Heart right ventricle (tissue), 16 donors: ENCODE data around the gene FRZB. TPM values are rescaled to one million over a fixed set of nuclear protein-coding genes. Genes with fewer than 3 reads are reported as not detected.

Experiments
- ATAC-seq, 8 donors: fragments of 200-7000 bp; cut with Tn5 transposase; one replicate each; pipeline ENCODE4 v1.9.1; 2020; ENCODE audit warnings: mild to moderate bottlenecking in 8 of 8, moderate library complexity in 8 of 8, moderate number of reproducible peaks in 1 of 8
- DNase-seq, 2 donors: peaks; one replicate each; pipeline ENCODE4 v3.0.0-alpha.2; 2020
- H3K27ac ChIP-seq, 10 donors: fragments of 200-600 bp; sonication (generic) in 2 of 10; one replicate each; pipeline versions ENCODE4 v1.5.0 to v1.8.0; 2020 to 2022; ENCODE audit warnings: mild to moderate bottlenecking in 3 of 10
- H3K27me3 ChIP-seq, 7 donors: fragments of 200-600 bp; one replicate each; pipeline ENCODE4 v1.8.0; 2021 to 2022; ENCODE audit warnings: mild to moderate bottlenecking in 2 of 7
- H3K36me3 ChIP-seq, 9 donors: fragments of 200-600 bp; sonication (generic) in 1 of 9; one replicate each; pipeline versions ENCODE4 v1.5.0 to v1.8.0; 2020 to 2022; ENCODE audit warnings: mild to moderate bottlenecking in 2 of 9
- H3K4me1 ChIP-seq, 9 donors: fragments of 200-600 bp; sonication (generic) in 1 of 9; one replicate each; pipeline versions ENCODE4 v1.5.0 to v1.8.0; 2020 to 2022; ENCODE audit warnings: mild to moderate bottlenecking in 4 of 9
- H3K4me3 ChIP-seq, 10 donors: fragments of 200-600 bp; sonication (generic) in 2 of 10; one replicate each; pipeline versions ENCODE4 v1.5.0 to v1.8.0; 2020 to 2022; ENCODE audit warnings: mild to moderate bottlenecking in 7 of 10, moderate library complexity in 2 of 10
- H3K9me3 ChIP-seq, 11 donors: fragments of 200-600 bp in 10 of 11; sonication (generic) in 2 of 11; one replicate each; pipeline versions ENCODE4 v1.5.0 to v1.8.0; 2013 to 2022; ENCODE audit warnings: mild to moderate bottlenecking in 2 of 11, control low read depth in 1 of 11, moderate library complexity in 1 of 11
- CTCF ChIP-seq, 9 donors: fragments of 200-600 bp; sonication (generic) in 2 of 9; IDR thresholded peaks; one replicate each; pipeline versions ENCODE4 v1.5.0 to v1.8.0; 2021 to 2022; ENCODE audit warnings: antibody characterized with exemption in 9 of 9, mild to moderate bottlenecking in 5 of 9, moderate library complexity in 1 of 9
- WGBS, 2 donors: extraction: QIAGEN DNeasy Blood & Tissue Kit; methylation state at CpG; one replicate each; pipeline ENCODE4 v1.1.7; 2013; ENCODE audit warnings: inconsistent platforms in 1 of 2; 5-methylcytosine and 5-hydroxymethylcytosine counted together
- intact Hi-C, 10 donors: fragments of 100-400 bp; cut with DNase I; formaldehyde crosslinking; loops; one replicate each; pipeline versions ENCODE4 v1.11.1 to v1.14.2; 2022
- polyA plus RNA-seq, 2 donors: library from polyadenylated mRNA; stranded (reverse); fragments of 200-250 nt; gene quantifications; one replicate each; pipeline ENCODE4 v1.2.3, GENCODE V29; 2013
- total RNA-seq, 10 donors: library from RNA; stranded (reverse); fragmentation: NEBNext Ultra II Directional in 3 of 10; extraction: Animal tissue kit (Norgen Biotek cat#: 25700) in 3 of 10; gene quantifications; one replicate each; pipeline versions ENCODE4 v1.2.1 to v1.2.4, GENCODE V29; 2021 to 2023
- donor health status: Arrhythmogenic right ventricular cardiomyopathy.
- donor health status: ischemic (EF 13 %, LVEDD 7.1; RV severe dilation, severe dysfunction).
- donor health status: healthy with polysubstance abuse.
- donor health status: DM: no; HTN: yes; CAD: no.
- donor health status: DM: no; HTN: no; CAD: no.
- donor health status: ischemic (EF 25% LVEDD 6.9; RV normal size, moderate dysfunction).
- donor health status: ischemic (EF 25% LVEDD 5.7; RV mildly dilated, moderate dysfunction).
- donor health status: healthy.
- donor health status: DM: yes; HTN: yes; CAD: no.
- donor health status: Ischemic cardiomyopathy.
- donor health status: ischemic (EF 35%, LVEDD 5.7; RV mildly dilated, moderate dysfunction).
- donor health status: nonischemic (EF 11% LVEDD 7.7; RV severe dilation, severe dysfunction).
- donor health status: DM: yes; HTN: yes; CAD: no.
- donor health status: PGD.
- donor health status: ischemic (EF 29% LVEDD 5.4; RV normal size, mild dysfunction).
- donor health status: nonischemic (EF 23%, LVEDD 6.1; RV moderate dilation, normal function).

FRZB gene
- total and polyA plus RNA-seq, 12 donors, result 0.85 to 5.7 (median 2.2) TPM

DNA sequence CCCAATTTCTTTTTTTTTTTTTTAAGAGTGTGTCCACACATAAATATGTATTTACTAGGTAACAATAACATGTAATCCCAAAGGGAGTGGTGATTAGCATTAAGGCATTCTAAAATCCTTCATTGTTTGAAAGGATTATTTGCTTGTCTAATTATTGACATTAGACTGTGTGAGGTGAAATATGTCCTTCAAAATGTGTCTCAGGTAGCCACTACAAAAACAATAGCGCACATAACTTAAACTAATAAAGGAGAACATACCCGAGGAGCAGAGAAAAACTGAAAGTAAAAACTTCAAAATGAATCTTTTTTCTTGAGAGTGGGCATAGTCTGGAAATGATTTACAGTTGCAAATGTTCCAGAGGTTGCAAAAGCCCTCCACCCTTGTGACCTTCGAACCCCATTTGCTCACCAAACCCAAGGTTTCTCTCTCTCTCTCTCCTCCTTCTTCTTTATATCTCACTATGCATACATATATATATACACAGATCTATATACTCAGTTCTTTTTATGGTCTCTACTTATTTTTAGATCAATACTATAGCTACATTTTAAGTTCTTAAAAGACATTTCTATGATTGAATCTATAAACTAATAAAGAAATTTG, 24.4 kb upstream of the FRZB start:
- ATAC-seq, result no peak
- 88 to 96% methylated on average over 3 of the region's 3 CpGs for WGBS, 2 donors
- no peak overlapping the region for H3K4me3 ChIP-seq
- H3K27me3 ChIP-seq, result no peaks in the 10 kb centered on the region
- TF ChIP-seq CTCF (IDR thresholded peaks at IDR 0.05), result no peak
- intact Hi-C loops, result no loop called here
- H3K36me3 ChIP-seq, result no peaks in the 10 kb centered on the region
- no peaks in the 10 kb centered on the region for H3K4me1 ChIP-seq
- H3K27ac ChIP-seq, result no peak overlapping the region
- peaks cover 0 to 3% (median 0%) of the 10 kb centered on the region in 11 donors for H3K9me3 ChIP-seq
- no peak for DNase-seq

DNA sequence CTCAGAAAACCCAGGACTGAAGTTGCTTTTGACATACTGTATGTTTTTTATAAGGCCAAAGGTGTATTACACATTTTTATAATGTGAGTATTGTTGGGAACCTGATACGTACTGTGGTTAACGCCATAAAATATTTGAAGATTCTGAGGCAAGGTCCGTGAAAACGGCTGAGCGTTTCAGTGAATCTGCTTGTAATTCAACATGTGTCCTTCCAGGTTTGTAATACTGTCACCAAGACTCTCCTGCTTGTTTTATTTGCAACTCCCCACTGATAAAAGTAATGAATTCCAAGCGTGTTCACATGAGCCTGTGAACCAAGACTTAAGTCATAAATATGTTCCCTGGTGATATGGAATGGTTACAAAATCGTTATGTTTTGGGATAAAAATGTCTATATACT, 23.9 kb upstream of the FRZB start:
- WGBS, 2 donors, result 87 to 96% methylated on average over 7 of the region's 7 CpGs
- no peak overlapping the region for H3K27ac ChIP-seq
- no peak overlapping the region for H3K4me3 ChIP-seq

GRCh38 chr2:182887753-182888415, 21.4 kb upstream of the FRZB start:
- Histone ChIP-seq H3K4me3 (no peak overlapping the region), H3K27me3 (no peaks in the 10 kb centered on the region), H3K4me1 (no peaks in the 10 kb centered on the region), H3K36me3 (no peaks in the 10 kb centered on the region), H3K27ac (no peak overlapping the region), H3K9me3 (no peaks in the 10 kb centered on the region)
- DNase-seq, result no peak
- intact Hi-C loops, result no loop called here
- 88 to 90% methylated on average over 4 of the region's 4 CpGs for WGBS, 2 donors
- no peak for TF ChIP-seq CTCF (IDR thresholded peaks at IDR 0.05)
- ATAC-seq, result no peak

More for the DNA sequence above, 23.9 kb upstream of the FRZB start:
- H3K9me3 ChIP-seq, result peaks cover 0 to 3% (median 0%) of the 10 kb centered on the region in 11 donors
- H3K4me1 ChIP-seq, result no peaks in the 10 kb centered on the region
- DNase-seq, result no peak
- no peaks in the 10 kb centered on the region for H3K36me3 ChIP-seq
- ATAC-seq, result no peak
- intact Hi-C loops, result no loop called here
- TF ChIP-seq CTCF (IDR thresholded peaks at IDR 0.05), result no peak
- no peaks in the 10 kb centered on the region for H3K27me3 ChIP-seq

DNA sequence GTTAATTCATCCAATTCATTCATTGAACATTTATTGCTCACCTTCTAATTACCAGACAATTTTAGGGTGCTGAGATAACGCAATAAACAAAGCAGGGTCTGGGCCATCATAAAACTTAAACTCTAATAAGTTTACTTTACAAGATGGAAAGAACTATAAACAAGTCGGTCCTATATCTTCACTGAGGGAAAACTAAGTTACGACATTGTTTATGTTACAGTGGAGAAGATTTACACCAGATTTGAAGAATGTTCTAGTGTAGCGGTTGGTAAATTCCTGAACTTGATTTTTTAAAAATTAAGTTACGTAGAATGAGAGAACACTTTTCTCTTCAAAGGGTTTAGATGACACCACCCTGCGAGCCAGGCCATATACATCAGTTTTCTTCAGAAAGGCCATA, 20.7 kb upstream of the FRZB start:
- ATAC-seq (no peak), DNase-seq (no peak)
- intact Hi-C loops, result no loop called here
- TF ChIP-seq CTCF (IDR thresholded peaks at IDR 0.05), result no peak
- H3K4me3 ChIP-seq, result no peak overlapping the region
- no peaks in the 10 kb centered on the region for H3K4me1 ChIP-seq
- no peaks in the 10 kb centered on the region for H3K9me3 ChIP-seq
- H3K27me3 ChIP-seq, result no peaks in the 10 kb centered on the region
- WGBS, 2 donors, result 76 to 79% methylated on average over 6 of the region's 6 CpGs
- no peak overlapping the region for H3K27ac ChIP-seq
- no peaks in the 10 kb centered on the region for H3K36me3 ChIP-seq
